NCI-H1092 (cell line): ENCODE data around the gene DCTN1.
"Not testable (repeated sequence)": the region's sequence is repeated elsewhere in the genome, so short reads cannot be mapped to it uniquely, and the experiment has no call there.

ENCODE experiments used
- DNase-seq: peaks from one replicate; lab custom pipeline; 2025; lab: John Stamatoyannopoulos, UW

The DCTN1 gene

DNA sequence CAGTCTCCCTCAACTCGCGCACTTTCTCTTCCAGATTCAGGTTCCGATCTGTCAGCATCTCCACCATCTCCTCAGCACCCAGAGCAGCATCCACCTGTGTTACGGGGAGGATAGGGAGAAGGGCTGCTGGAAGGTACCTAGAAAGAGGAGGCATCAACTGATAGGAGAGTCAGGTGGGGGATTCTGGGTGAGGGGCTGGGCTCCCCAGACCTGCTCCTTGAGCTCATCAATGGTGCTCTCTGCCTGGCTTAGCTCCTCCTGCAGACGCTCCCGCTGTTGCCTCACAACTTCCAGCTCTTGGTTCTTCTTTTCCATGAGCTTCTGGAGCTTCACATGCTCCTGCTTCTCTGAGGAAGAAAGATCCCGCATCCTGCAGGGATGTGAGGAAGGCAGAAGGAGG is 10.1 kb downstream of the DCTN1 start:
- DNase-seq, result no peak

- DNase-seq, result no peak
Observed at GRCh38 chr2:74368499-74368898, 11.6 kb downstream of the DCTN1 start.

- no peak for DNase-seq
Observed at GRCh38 chr2:74367789-74368188, 12.3 kb downstream of the DCTN1 start.

GRCh38 chr2:74366036-74366435 is 14.1 kb downstream of the DCTN1 start:
- no peak for DNase-seq

- no peak for DNase-seq
Observed at GRCh38 chr2:74364533-74365505, 15.3 kb downstream of the DCTN1 start.

DNA sequence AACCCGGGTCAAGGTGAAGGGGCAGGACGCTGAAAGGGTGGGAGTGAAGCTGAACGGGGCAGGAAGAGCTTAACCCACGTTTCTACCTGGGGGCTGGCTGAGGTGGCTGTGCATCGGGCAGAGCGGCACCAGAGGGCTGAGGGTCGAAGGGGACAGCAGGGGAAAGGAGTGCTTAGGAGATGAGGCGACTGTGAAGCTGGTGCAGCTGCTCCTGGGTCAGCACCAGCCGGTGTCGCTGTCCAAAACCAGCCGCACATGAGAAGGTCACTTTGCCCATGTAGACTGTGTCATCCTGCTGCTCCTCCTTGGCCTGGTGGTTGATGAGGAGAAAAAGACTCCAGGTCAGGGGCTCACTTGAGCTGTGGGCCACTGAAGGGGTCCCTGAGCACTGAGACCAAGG is 18.8 kb downstream of the DCTN1 start:
- DNase-seq, result no peak

GRCh38 chr2:74357627-74358026 is 22.5 kb downstream of the DCTN1 start:
- no peak for DNase-seq

DNA sequence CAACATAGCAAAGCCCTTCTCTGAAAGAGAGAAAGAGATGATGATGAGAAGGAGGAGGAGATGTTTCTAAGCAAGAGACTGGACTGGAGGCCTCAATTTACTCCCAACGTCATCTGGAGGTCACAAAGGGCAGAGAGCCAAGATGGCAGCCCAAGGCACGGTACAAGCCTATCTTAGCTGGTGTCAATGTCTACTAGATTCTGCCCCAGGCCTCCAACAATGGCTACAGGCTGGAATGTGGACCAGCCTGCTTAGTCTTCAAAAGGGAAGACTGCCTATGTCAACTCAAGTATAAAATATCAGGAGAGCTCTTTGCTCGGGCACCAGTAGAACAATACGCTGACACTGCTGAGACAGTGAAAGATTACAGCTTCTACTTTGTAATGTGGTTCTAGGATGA is 30.2 kb downstream of the DCTN1 start:
- no peak for DNase-seq

DNA sequence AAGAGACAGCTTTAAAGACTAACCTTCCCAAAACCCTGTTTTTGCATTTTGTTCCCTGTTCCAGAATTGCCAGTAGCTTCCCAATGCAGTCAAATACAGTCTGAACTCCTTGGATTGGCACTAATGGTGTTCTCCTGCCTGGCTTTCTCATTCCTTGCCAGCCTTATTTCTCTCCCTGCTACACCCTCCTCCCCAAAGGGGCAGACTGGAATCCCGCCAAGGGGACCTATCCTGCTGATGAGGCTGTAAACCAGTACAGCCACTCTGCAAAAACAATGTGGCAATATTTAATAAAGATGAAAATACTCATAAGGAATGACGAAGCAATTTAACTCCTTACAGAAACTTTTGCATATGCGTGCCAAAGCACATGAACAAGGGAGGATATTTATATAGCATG is 32.4 kb downstream of the DCTN1 start:
- DNase-seq, result no peak

DNA sequence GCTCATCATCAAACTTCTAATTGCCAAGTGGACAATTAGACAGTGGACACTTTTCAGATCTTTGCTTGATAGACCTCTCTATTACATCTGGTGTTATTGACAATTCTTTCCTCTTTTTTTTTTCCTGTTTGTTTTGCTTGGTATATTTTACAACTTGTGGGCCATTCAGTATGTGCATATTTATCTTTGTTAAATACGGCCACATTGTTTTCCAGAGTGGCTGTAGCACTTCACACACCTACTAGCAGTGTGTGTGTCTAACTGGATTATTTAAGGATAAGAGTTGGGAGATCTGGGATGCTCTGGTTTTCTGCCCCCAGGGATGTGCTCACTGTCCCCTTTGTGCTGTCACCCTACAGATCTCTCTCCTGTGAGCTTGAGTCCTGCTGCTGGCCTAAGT is 32.8 kb downstream of the DCTN1 start:
- no peak for DNase-seq

DNA sequence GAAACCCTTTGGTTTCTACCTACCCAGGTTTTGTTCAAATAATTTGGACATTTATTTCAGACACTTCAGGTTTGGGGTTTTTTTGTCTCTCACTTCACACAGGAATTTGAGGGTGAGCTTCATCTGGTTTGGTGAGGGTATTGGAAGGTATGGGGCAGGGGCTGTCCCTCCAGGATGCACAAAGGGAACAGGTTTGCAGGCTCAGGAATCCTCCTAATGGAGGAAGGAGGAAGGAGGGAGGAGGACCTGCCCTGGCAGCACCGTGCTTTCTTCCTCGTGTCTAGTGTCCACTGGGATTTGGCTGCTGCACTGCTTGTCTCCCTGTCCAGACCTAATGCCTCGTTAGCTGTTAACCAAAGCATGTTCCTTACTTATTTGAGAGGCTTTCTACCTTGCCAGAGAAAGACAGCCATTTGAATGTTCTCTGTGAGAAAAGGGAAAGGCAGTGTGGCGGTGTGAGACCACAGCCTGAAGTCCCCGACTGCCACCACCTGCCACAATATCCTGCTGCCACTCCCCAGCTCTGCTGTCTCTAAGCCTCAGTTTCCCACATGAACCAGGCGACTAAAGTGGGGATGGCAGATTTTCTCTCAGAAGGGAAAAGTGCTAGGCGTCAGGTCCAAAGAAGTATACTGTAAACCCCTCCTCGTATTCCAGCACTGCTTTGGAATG is 34.7 kb downstream of the DCTN1 start:
- DNase-seq, result no peak

GRCh38 chr2:74343316-74343715 is 36.8 kb downstream of the DCTN1 start, which contains the start of gene SLC4A5:
Gene SLC4A5, minus strand, starts transcription at chr2:74343416. Its CDS starts 28,393 bp downstream, at chr2:74315023.
- DNase-seq, result no peak

- not testable (repeated sequence) for DNase-seq
Observed at GRCh38 chr2:74336227-74336626, 43.9 kb downstream of the DCTN1 start.

DNA sequence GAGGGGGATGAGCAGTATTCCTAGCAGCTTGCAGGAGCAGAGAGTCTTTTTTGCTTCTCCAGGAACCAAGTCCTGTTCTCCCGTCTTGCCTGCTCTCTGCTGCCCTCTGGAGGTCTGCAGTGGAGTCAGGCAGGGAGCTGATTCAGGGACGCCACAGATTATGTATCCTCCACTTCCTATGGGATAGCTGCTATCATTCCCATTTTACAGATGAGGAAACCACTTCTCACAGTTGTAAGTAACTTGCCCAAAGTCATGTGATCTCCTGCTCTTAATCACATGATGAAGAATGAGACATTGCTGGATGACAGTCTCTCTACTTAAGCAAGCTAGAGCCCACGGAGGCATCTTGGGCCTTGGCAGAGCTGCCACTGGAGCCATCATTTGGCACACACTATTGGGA is 45.2 kb downstream of the DCTN1 start:
- peak; percentile 16 for DNase-seq

DNA sequence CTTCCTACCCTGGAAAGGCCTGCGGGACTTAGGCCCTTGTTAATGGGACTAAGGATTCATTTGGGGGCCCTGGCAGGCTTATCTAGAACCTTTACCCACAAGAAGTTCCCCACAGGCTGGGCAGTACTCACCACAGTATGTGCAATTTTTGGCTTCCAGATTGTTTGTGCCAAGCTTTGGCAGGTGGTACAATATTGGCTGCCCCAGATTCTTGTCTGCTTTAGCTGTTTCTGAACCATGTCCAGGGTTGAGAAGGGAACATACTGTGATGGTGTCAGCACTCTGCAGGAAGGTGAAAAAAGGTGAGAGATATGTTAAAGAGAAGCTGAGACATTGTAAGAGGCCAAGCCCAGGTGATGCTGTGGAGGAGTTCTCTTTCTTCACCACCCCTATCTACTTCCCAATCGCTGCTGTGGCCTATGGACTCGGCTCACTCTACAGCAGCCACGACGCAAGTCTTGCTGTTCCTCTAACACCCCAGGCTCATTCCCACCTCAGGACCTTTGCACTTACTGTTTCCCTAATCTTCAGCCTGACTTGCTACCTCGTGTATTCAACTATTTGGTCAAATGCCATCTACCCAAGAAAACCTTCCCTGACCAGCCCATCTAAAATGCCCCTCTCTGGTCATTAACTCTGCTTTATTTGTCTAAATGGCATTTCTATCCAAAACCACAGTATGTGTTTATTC is 46.1 kb downstream of the DCTN1 start:
- no peak for DNase-seq

GRCh38 chr2:74333175-74333574 is 46.9 kb downstream of the DCTN1 start:
- no peak for DNase-seq

DNA sequence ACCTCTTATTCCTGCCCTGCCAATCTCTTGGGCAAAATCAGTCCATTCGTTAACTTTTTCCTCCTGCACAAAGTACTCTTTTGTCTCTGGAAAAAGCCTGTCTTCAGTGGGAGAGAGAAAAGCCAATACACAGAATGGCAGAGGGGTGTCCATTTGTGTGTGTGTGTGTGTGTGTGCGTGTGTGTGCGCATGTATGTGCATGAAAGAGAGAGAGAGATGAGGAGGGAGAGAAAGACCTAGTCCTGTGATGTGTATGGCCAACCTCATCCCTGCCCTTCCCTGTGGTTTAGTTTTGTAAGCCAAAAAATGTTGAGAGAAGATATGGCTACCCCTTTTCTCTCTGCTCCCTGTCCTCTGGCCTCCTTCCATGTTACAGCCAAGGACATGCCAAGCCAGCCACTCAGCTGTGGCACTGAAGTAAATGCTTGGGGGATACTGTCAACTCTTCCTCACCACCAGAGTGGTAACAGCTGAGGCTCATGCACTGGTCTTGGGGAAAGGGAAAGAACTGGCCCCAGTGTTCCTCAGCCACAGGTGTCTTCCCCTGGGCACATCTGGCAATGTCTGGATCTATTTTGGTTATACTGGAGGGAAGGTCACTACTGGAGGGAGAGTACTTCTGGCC is 47.4 kb downstream of the DCTN1 start:
- no peak for DNase-seq

GRCh38 chr2:74328573-74328972 is 51.5 kb downstream of the DCTN1 start:
- no peak for DNase-seq

GRCh38 chr2:74328074-74328473 is 52.0 kb downstream of the DCTN1 start:
- DNase-seq, result no peak

DNA sequence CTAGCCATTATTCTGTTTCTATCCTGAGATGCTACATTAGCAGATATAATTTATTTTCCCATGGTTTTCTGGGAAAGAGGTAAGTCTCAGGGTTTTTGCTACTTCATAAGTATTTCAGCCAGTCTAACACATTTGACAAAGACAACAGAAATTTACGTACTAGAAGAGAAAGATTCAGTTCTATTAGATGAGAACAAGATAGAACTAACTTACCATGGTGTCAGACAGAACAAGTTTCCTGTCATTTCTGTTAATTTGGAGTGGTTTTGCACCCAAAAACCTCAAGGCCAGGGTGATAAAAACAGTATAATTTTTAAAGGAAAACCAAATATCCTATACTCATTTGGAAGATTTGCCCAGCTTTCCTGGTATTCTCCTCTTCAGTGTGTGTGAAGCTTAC is 52.5 kb downstream of the DCTN1 start:
- no peak for DNase-seq

DNA sequence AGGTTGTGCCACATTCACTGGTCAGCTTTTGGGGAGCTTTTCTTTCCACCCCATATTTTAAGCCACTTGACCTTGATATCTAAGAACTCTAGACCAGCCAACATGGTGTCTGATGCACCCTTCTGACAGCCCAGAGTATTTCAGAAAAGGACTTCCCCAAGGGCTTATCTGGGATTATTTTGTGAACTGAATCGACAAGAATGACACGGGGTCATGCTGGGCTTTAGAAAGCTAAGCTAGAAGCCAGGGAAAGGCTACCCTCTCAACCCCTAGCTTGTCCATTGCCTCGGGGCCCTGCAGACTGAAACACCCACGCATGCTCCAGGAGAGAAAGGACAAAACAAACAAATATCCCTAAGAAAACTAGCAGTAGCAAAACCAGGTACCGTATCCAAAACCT is 52.9 kb downstream of the DCTN1 start:
- DNase-seq, result no peak

- no peak for DNase-seq
Observed at GRCh38 chr2:74325815-74326214, 54.3 kb downstream of the DCTN1 start.
